HepG2 (cell line): ENCODE data around the gene ADAM15. TPM values are rescaled to one million over a fixed set of nuclear protein-coding genes. Genes with fewer than 3 reads are reported as not detected.
A peak's percentile ranks its signal among the peaks of the same experiment; 100 is the strongest.

Experiments used
- ATAC-seq: fragments of 200-7000 bp; cut with Tn5 transposase; 3 replicates; pipeline ENCODE4 v1.9.1; 2020; ENCODE audit warnings: mild to moderate bottlenecking, moderate library complexity
- BruUV-seq: library from RNA; stranded (reverse); fragments of 400-500 nt; replicated peaks from 2 replicates; lab custom pipeline; 2021; lab: Mats Ljungman, UMichigan
- CTCF ChIA-PET: fragments of 300-600 bp; formaldehyde crosslinking; extraction: SDS; loops from one replicate; lab custom pipeline; 2021; ENCODE audit warnings: low total read pairs, inconsistent platforms, low intra/inter-chr PET ratio; lab: Yijun Ruan, JAX
- POLR2A ChIA-PET: fragments of 350-600 bp; sonication (Branson Sonifier 250); formaldehyde crosslinking; loops from one replicate; lab custom pipeline; 2020; ENCODE audit warnings: antibody characterized with exemption, inconsistent platforms; lab: Yijun Ruan, JAX
- DNase-seq: peaks from one replicate; pipeline ENCODE4 v3.0.0-alpha.2; 2015; ENCODE audit warnings: low spot score
- FAIRE-seq: peaks from 3 replicates; lab custom pipeline; 2011; peaks lifted over from hg19 to GRCh38; lab: Jason Lieb, UNC
- H2AFZ ChIP-seq: one replicate; pipeline ENCODE4 v1.6.1; 2011; ENCODE audit warnings: low read length, inconsistent platforms
- H3K27ac ChIP-seq: fragments of 300-600 bp; 3 replicates; pipeline ENCODE4 v1.8.0; 2011; ENCODE audit warnings: mixed run types, mild to moderate bottlenecking, mixed read lengths, low read length, inconsistent platforms; ENCODE audit not compliant: insufficient read depth; ENCODE audit errors: extremely low read length
- H3K27me3 ChIP-seq, 2 experiments: fragments of 200-600 bp in 1 of 2; 2 replicates in 1 of 2; 3 replicates in 1 of 2; pipeline versions ENCODE4 v1.6.0 to v1.8.0; 2011; ENCODE audit warnings: low read length in 2 of 2, mild to moderate bottlenecking in 2 of 2, moderate library complexity in 2 of 2, inconsistent platforms in 1 of 2; ENCODE audit not compliant: insufficient read depth in 2 of 2, control insufficient read depth in 1 of 2
- H3K36me3 ChIP-seq, 2 experiments: fragments of 200-600 bp in 1 of 2; replicated peaks in 1 of 2; 2 replicates in 1 of 2; 3 replicates in 1 of 2; pipeline versions ENCODE4 v1.5.1 to v1.8.0; 2011; ENCODE audit warnings: low read length in 2 of 2, inconsistent platforms in 1 of 2; ENCODE audit not compliant: insufficient read depth in 2 of 2, control insufficient read depth in 1 of 2
- H3K4me1 ChIP-seq: 2 replicates; pipeline ENCODE4 v1.5.1; 2012; ENCODE audit warnings: low read length, inconsistent platforms; ENCODE audit not compliant: insufficient read depth
- H3K4me2 ChIP-seq: 2 replicates; pipeline ENCODE4 v1.6.0; 2011; ENCODE audit warnings: low read depth, low read length, inconsistent platforms
- H3K4me3 ChIP-seq, 3 experiments: fragments of 200-600 bp in 1 of 3; sonication (generic), shearing (Covaris generic) in 1 of 3; replicated peaks in 1 of 3; 2 replicates each; pipeline ENCODE4 v1.5.1; 2011 to 2016; ENCODE audit warnings: low read length in 3 of 3, inconsistent platforms in 2 of 3, low read depth in 2 of 3, mild to moderate bottlenecking in 2 of 3, control low read depth in 1 of 3, mixed read lengths in 1 of 3; ENCODE audit not compliant: insufficient read depth in 1 of 3
- H3K79me2 ChIP-seq: one replicate; pipeline ENCODE4 v1.6.1; 2011; ENCODE audit warnings: low read length, inconsistent platforms; ENCODE audit not compliant: insufficient read depth
- H3K9ac ChIP-seq: 2 replicates; pipeline ENCODE4 v1.6.0; 2011; ENCODE audit warnings: mild to moderate bottlenecking, low read depth, low read length, inconsistent platforms; ENCODE audit not compliant: insufficient read depth
- H3K9me3 ChIP-seq: 2 replicates; pipeline ENCODE4 v1.5.1; 2012; ENCODE audit warnings: mild to moderate bottlenecking, low read length
- H4K20me1 ChIP-seq: 2 replicates; pipeline ENCODE4 v1.6.0; 2011; ENCODE audit warnings: inconsistent platforms, mild to moderate bottlenecking, low read length, moderate library complexity; ENCODE audit not compliant: insufficient read depth
- CBX5 ChIP-seq: sonication (generic); formaldehyde crosslinking; IDR thresholded peaks from 2 replicates; pipeline ENCODE4 v1.4.0; 2020; ENCODE audit warnings: missing genetic modification reagents, borderline replicate concordance
- HNRNPL ChIP-seq: fragments of 200-400 bp; formaldehyde crosslinking; IDR thresholded peaks from 2 replicates; pipeline ENCODE4 v1.6.1; 2017; ENCODE audit warnings: mild to moderate bottlenecking, low read depth, low read length
- NFYC ChIP-seq: IDR thresholded peaks from 2 replicates; pipeline ENCODE4 v1.6.1; 2016; ENCODE audit warnings: missing genetic modification reagents, missing compliant biosample characterization
- PCBP1 ChIP-seq: fragments of 200-400 bp; formaldehyde crosslinking; IDR thresholded peaks from 2 replicates; pipeline ENCODE4 v1.6.1; 2017; ENCODE audit warnings: mild to moderate bottlenecking, low read depth, low read length, borderline replicate concordance
- RBFOX2 ChIP-seq: fragments of 200-400 bp; formaldehyde crosslinking; IDR thresholded peaks from 2 replicates; pipeline ENCODE4 v1.6.1; 2017; ENCODE audit warnings: low read depth, mild to moderate bottlenecking, low read length
- RFX3 ChIP-seq: IDR thresholded peaks from 2 replicates; pipeline ENCODE4 v1.6.1; 2016; ENCODE audit warnings: missing biosample characterization, missing genetic modification reagents
- ZNF687 ChIP-seq: sonication (generic); formaldehyde crosslinking; IDR thresholded peaks from 2 replicates; pipeline ENCODE4 v1.5.1; 2020; ENCODE audit warnings: mild to moderate bottlenecking, missing genetic modification reagents, moderate library complexity
- ZNF709 ChIP-seq: sonication (generic); formaldehyde crosslinking; IDR thresholded peaks from 2 replicates; pipeline ENCODE4 v1.5.0; 2020; ENCODE audit warnings: mild to moderate bottlenecking, missing genetic modification reagents
- ZNF720 ChIP-seq: sonication (generic); formaldehyde crosslinking; IDR thresholded peaks from 2 replicates; pipeline ENCODE4 v1.4.0; 2020; ENCODE audit warnings: missing genetic modification reagents
- ZZZ3 ChIP-seq: sonication (generic); formaldehyde crosslinking; IDR thresholded peaks from 2 replicates; pipeline ENCODE4 v1.4.0; 2020; ENCODE audit warnings: missing genetic modification reagents, mild to moderate bottlenecking, borderline replicate concordance
- WGBS: methylation state at CpG from one replicate; pipeline ENCODE4 v1.1.6; 2017; ENCODE audit warnings: low lambda C conversion rate; 5-methylcytosine and 5-hydroxymethylcytosine counted together
- in situ Hi-C: cut with HindIII; loops from 2 replicates; pipeline ENCODE4 v1.10.0; 2017; ENCODE audit warnings: low pct_unique_long_range_greater_than_20kb; ENCODE audit not compliant: extremely low pct_ligation_motif_present
- intact Hi-C: fragments of 100-400 bp; cut with micrococcal nuclease; formaldehyde crosslinking; loops from one replicate; pipeline ENCODE4 v1.10.0; 2022; ENCODE audit not compliant: unreplicated experiment
- polyA plus RNA-seq, 8 experiments: library from polyadenylated mRNA; depleted of rRNA in 3 of 8; stranded (reverse) in 7 of 8; unstranded in 1 of 8; fragments of >200 nt; fragmentation: Illumina TruSeq in 4 of 8; extraction: Trizol in 4 of 8; gene quantifications; 2 replicates each; pipeline versions ENCODE4 v1.2.1 to v1.2.3, GENCODE V29; 2011 to 2016; ENCODE audit warnings: low read depth in 4 of 8, missing spikeins in 1 of 8, mixed read lengths in 1 of 8; ENCODE audit not compliant: insufficient read depth in 1 of 8
- total RNA-seq, 5 experiments: library from RNA; depleted of rRNA; stranded (reverse); fragments of >200 nt; fragmentation: Illumina TruSeq; extraction: Trizol; gene quantifications; 2 replicates each; pipeline ENCODE4 v1.2.3, GENCODE V29; 2016; ENCODE audit warnings: low read depth in 1 of 5
- TF ChIP-seq, protein P1 (sequence below): sonication (generic); formaldehyde crosslinking; IDR thresholded peaks from 2 replicates; pipeline ENCODE4 v1.4.0; 2020; ENCODE audit warnings: missing genetic modification reagents

ADAM15 gene
- total and polyA plus RNA-seq, 2 of the 13 experiments (the other 11 are each of a cell fraction or from before 2014, with no cell fraction given) = 17.9 to 25.6 TPM

- BruUV-seq = no TSS peak
- Histone ChIP-seq H3K4me2 (no peak overlapping the region), H3K4me3 (no peak overlapping the region), H4K20me1 (peaks cover 11% of the 10 kb centered on the region; the same call in 1 of the 2 replicates), H3K27me3 (no peaks in the 10 kb centered on the region), H3K9ac (no peak overlapping the region), H3K36me3 (peaks cover 6 to 33% of the 10 kb centered on the region in 2 experiments; a peak in 4 of 5 replicates), H3K79me2 (peaks cover 24% of the 10 kb centered on the region), H3K4me1 (peaks cover 70% of the 10 kb centered on the region), H3K27ac (no peak overlapping the region), H3K9me3 (no peaks in the 10 kb centered on the region), H2AFZ (no peak overlapping the region)
- ATAC-seq = no peak
- TF ChIP-seq ZNF720 (CRISPR knock-in tag) (no peak), ZNF709 (CRISPR knock-in tag) (no peak), HNRNPL (peak; percentile 95)
- intact Hi-C loops = no loop called here
- in situ Hi-C loops = no loop called here
- DNase-seq = no peak
- FAIRE-seq = no peak
- POLR2A ChIA-PET = interaction anchor here (2.1 to 8.2 kb wide), 2 partner anchors 9 to 38 kb away, joined by 9 to 90 read pairs; partner anchors contain the start of gene ZBTB7B
- whole genome bisulfite sequencing = 89% methylated on average over 3 of the region's 6 CpGs
- CTCF ChIA-PET = no interaction called here
These were observed 39.6 kb upstream of the ADAM15 start for GRCh38 chr1:155011437-155012025.

DNA sequence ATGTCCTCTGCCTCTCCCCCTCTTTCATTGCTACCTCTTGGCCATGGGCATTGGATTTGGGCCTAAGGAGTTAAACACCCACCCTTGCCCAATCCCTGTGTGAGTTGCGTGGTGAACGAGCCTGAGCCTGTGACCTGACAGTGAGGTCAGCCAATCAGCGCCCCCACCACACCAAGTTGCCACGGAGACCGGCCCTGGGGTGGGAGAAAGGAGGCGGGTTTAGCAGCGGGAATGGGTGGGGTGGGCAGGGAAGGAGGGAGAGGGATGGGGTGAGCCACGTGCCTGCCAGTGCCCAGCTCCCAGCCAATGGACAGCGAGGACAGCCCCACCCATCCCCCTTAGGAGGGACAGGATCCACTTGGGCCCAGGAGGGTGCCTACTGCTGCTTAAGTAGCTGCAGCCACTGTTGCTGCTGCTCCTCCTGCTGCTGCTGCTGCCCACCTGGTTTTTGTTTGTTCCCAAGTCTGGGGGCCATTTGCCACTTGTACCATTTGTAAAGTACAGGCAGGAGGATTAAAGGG, 39.0 kb upstream of the ADAM15 start:
- no peak overlapping the region for H3K4me3 ChIP-seq
- H3K4me2 ChIP-seq = no peak overlapping the region
- in situ Hi-C loops = no loop called here
- ChIA-PET POLR2A (interaction anchor here (2.1 to 8.2 kb wide), 2 partner anchors 10 to 39 kb away, joined by 9 to 90 read pairs; partner anchors contain the start of gene ZBTB7B), CTCF (no interaction called here)
- TF ChIP-seq RFX3 (CRISPR knock-in tag) = peak; percentile 52; the same call in 1 of the 2 replicates
- TF ChIP-seq PCBP1 = peak; percentile 90
- no peak for TF ChIP-seq CBX5 (CRISPR knock-in tag)
- TF ChIP-seq, protein P1, sequence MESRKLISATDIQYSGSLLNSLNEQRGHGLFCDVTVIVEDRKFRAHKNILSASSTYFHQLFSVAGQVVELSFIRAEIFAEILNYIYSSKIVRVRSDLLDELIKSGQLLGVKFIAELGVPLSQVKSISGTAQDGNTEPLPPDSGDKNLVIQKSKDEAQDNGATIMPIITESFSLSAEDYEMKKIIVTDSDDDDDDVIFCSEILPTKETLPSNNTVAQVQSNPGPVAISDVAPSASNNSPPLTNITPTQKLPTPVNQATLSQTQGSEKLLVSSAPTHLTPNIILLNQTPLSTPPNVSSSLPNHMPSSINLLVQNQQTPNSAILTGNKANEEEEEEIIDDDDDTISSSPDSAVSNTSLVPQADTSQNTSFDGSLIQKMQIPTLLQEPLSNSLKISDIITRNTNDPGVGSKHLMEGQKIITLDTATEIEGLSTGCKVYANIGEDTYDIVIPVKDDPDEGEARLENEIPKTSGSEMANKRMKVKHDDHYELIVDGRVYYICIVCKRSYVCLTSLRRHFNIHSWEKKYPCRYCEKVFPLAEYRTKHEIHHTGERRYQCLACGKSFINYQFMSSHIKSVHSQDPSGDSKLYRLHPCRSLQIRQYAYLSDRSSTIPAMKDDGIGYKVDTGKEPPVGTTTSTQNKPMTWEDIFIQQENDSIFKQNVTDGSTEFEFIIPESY (CRISPR knock-in tag) = peak; percentile 71; the same call in 1 of the 2 replicates
- TF ChIP-seq ZNF687 (CRISPR knock-in tag) = peak; percentile 25; the same call in 1 of the 2 replicates
- 0 out of 2 replicates have a peak, but pooled peaks have one; percentile 27 for TF ChIP-seq RBFOX2
- no peak for TF ChIP-seq ZZZ3 (CRISPR knock-in tag)
- peak; percentile 27; the same call in 1 of the 2 replicates for TF ChIP-seq NFYC (CRISPR knock-in tag)
- intact Hi-C loops = no loop called here
- peaks cover 9% of the 10 kb centered on the region; the same call in 1 of the 2 replicates for H4K20me1 ChIP-seq
- peak overlapping the region; percentile 40 for H3K27ac ChIP-seq
- H3K79me2 ChIP-seq = peaks cover 19% of the 10 kb centered on the region
- no peak overlapping the region for H3K9ac ChIP-seq
- 80% methylated on average over 9 of the region's 9 CpGs for WGBS
- H3K9me3 ChIP-seq = no peaks in the 10 kb centered on the region
- no peak for FAIRE-seq
- H3K27me3 ChIP-seq = no peaks in the 10 kb centered on the region
- no TSS peak for BruUV-seq
- no peak overlapping the region for H2AFZ ChIP-seq
- peaks cover 9 to 33% of the 10 kb centered on the region in 2 experiments; a peak in 4 of 5 replicates for H3K36me3 ChIP-seq
- H3K4me1 ChIP-seq = peaks cover 69% of the 10 kb centered on the region
- no peak for DNase-seq
- no peak for ATAC-seq
